Mucosa of gallbladder (tissue), 1 donor: ENCODE measurements around the gene CSE1L. TPM values are rescaled to one million over a fixed set of nuclear protein-coding genes. Genes with fewer than 3 reads are reported as not detected.
"Not testable (repeated sequence)": the region's sequence is repeated elsewhere in the genome, so short reads cannot be mapped to it uniquely, and the experiment has no call there.

Experiments used
- DNase-seq: peaks from one replicate; pipeline ENCODE4 v3.0.0-alpha.2; 2020; ENCODE audit warnings: low spot score
- total RNA-seq: library from RNA; stranded (reverse); gene quantifications from one replicate; pipeline ENCODE4 v1.2.1, GENCODE V29; 2021
- donor health status: DM: no; HTN: no; CAD: no.

The CSE1L gene
- total RNA-seq, 1 donor from 2014 or later, result 42.5 TPM

DNA sequence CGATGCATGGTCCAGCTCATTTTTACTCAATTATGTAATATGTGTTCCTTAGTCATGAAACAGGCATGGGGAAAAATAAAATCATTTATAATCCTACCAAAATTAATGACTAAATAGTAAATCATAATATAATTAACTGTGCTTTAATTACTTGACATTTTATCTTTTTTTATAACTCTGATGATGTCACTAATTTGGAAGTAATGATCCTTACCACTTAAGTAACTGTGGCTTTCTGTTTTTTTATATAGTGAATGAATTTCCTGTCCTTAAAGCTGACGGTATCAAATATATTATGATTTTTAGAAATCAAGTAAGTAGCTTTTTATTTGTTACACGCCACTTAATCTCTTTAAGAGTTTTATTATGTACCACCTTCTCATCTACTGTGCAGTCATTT lies 32.2 kb downstream of the CSE1L start:
- no peak for DNase-seq

DNA sequence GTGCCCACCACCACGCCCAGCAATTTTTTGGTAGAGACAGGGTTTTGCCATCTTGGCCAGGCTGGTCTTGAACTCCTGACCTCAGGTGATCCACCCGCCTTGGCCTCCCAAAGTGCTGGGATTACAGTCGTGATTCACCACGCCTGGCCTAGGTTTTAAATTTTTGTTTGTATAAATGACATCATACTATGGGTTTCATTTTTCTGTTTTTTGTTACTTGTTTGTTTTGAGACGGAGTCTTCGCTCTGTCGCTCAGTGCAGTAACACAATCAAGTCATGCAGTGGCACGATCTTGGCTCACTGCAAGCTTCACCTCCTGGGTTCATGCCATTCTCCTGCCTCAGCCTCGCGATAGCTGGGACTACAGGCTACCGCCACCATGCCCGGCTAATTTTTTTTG lies 36.2 kb downstream of the CSE1L start:
- DNase-seq, result not testable (repeated sequence)

DNA sequence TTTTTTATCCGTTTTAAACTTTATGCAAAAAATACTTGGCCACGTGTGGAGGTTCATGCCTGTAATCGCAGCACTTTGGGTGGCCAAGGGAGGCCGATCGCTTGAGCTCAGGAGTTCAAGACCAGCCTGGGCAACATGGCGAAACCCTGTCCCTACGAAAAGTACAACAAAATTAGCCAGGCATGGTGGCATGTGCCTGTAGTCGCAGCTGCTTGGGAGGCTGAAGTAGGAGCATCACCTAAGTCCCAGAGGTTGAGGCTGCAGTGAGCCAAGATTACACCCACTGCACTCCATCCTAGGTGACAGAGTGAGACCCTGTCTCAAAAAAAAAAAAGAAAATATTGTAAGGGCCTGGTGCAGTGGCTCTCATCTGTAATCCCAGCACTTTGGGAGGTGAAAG lies 45.0 kb downstream of the CSE1L start:
- no peak for DNase-seq

DNA sequence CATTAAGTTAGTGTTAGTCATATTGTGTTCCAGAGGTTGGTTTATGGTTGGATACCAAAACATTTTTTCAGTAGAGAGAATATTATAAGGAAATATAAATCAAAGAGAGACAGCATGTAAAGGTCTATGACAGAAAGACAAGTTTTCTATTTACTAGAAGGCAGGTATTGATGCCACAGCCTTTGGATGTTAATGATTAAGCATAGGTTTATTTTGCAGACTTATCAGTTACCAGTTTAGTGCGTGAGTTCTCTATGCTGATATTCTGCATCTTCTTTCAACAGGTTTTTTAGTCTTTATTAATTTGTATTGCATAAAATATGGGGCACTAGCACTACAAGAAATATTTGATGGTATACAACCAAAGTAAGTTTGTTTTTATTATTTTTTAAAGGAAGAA lies 45.6 kb downstream of the CSE1L start:
- no peak for DNase-seq

DNA sequence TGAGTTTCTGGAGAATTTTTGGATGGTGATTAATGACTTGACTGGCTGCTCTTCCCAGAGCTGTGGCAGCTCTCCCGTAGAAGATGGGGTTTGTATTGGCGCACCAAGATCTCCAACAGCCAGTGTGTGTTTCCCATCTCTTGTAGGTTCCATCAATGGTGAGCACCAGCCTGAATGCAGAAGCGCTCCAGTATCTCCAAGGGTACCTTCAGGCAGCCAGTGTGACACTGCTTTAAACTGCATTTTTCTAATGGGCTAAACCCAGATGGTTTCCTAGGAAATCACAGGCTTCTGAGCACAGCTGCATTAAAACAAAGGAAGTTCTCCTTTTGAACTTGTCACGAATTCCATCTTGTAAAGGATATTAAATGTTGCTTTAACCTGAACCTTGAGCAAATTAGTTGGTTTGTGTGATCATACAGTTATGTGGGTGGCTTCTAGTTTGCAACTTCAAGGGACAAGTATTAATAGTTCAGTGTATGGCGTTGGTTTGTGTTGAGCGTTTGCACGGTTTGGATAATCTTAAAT lies 50.2 kb downstream of the CSE1L start:
- no peak for DNase-seq

DNA sequence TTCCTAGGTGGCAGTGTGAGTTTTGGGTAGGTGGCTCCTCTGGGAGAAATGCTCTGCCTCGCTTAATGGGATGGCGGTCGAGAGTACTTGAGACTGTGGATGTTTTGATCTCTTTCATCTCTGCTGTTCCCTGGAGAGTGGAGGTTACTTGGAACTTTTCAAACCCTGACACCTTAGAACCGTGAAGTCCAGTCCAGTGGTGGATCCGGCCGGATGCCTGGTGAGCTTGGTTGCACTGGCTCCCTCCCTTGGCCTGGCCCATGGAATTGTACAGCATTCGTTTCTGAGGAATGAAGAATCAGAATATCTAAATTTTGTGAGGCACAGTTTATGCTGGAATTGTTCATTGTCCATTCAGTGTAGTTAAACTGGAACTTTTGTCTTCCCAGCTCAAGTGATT lies 51.0 kb downstream of the CSE1L start:
- no peak for DNase-seq

DNA sequence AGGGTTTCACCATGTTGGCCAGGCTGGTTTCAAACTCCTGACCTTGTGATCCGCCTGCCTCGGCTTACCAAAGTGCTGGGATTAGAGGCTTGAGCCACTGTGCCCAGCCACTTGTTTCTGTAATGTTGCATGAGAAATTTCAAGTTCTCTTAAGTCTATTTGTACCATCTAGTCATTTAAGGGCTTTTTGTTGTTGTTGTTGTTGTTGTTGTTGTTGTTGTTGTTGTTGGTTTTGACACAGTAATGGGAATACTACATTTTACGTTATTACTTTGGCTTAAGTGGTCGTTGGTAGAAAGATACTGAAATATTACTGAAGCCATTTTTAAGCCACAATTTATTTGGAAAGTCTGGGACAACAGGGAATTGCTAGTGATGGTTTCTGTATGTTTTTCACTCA lies 52.0 kb downstream of the CSE1L start:
- no peak for DNase-seq

DNA sequence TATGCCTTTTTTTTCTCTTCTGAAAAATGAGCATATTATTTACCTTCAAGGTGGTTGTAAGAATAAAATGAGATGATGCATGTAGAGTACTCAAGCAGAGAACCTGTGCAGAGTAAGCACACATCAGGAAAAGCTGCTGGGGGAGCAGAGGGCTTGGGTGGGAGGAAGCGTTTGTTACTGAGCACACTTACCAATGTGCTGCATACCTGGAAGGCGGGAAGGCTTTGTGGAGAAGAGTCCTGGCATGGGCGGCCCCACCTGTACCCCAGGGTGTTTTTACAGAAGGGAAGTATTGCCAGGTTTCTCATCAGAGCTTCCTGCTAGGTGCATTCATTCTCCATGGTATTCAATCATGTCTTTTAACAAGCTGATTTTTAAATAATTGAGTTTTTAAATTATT lies 52.9 kb downstream of the CSE1L start:
- no peak for DNase-seq

DNA sequence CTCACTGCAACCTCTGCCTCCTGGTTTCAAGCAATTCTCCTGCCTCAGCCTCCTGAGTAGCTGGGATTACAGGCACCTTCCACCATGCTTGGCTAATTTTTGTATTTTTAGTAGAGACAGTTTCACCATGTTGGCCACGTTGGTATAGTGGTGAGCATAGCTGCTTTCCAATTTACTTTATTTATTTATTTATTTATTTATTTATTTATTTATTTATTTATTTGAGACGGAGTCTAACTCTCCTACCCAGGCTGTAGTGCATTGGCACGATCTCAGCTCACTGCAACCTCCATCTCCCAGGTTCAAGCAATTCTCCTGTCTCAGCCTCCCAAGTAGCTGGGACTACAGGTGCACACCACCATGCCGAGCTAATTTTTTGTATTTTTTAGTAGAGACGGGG lies 54.2 kb downstream of the CSE1L start:
- DNase-seq, result not testable (repeated sequence)

DNA sequence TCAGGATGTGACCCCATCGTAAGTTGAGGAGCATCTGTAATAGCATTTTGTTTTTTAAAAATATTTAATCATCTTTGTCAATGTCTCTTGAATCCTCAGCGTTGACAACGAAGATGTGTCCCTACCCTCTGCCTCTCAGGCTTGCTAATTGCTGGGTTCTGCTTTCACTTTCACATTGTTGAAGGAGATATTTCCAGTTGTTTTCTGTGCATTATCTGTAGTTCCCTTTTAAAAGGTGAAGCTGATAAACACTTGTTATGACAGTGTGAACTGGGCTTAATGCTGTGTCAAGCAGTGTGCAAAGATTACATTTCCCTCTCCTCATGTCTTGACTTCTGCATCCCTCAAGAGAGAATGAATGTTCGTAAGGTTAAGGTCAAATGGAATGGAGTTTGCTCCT lies 54.9 kb downstream of the CSE1L start:
- DNase-seq, result no peak

DNA sequence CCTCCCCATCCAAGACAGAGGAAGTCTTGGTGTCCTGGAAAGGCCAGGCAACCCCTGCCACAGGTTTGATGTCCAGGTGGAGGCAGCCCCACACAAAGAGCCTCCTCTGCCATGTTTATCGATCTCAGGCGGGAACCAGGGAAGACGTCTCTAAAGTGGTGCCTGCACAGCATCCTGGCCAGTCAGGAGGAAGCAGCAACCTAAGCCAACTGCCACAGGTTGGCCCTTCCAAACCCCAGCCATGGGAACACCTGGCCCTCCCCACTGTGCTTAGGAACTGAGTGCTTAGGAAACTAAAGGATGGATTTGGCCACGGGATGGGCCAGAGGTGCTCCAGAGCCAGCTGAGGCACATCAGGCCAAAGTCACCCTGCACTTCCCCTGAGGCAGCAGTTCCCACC lies 56.9 kb downstream of the CSE1L start:
- DNase-seq, result no peak

DNA sequence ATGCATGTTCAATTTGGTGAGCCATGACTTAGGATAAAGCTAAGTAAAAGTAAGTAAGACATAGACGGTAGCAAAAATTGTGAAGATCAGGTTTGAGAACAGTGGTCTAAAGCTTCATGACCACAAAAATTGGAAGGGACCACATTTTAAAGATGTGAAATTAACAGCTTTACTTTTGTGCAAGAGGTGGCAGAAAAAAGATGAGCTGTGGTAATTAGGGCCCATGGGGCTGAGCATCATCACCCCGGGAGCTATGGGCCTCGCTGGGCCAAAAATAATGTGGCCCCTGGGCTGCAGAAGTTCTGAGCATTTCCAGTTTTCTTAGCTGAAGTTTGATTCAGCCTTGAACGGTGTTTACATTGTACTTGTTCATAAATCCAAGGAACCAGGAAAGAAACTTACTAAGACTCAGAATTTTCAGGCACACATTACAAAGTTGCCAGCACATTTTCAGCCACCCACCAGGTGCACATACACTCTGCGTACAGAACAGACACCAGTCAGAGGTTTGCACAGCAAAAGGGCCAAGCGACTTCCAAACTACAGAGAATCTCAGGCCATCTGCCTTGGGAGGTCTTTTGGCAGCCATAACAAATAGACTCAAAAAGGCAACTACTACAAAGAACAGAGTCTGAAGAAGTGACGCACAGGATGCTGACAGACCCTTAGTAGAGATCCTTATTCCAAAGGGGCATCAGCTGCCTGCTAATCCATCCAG lies 57.7 kb downstream of the CSE1L start:
- DNase-seq, result no peak

DNA sequence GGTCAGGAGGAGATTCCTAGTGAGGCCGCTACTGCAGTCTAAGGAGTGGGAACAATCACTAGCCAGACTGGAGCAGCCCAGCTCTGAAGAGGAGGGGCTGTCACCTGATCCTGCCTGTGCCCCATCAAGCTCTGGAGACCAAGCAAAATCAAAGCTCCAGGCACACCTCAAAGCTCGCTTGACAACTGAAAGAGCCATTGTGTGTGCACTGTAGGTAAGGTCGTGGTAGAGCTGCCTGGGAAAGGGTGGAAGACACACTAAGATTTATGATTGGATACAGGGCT lies 58.2 kb downstream of the CSE1L start:
- DNase-seq, result no peak

DNA sequence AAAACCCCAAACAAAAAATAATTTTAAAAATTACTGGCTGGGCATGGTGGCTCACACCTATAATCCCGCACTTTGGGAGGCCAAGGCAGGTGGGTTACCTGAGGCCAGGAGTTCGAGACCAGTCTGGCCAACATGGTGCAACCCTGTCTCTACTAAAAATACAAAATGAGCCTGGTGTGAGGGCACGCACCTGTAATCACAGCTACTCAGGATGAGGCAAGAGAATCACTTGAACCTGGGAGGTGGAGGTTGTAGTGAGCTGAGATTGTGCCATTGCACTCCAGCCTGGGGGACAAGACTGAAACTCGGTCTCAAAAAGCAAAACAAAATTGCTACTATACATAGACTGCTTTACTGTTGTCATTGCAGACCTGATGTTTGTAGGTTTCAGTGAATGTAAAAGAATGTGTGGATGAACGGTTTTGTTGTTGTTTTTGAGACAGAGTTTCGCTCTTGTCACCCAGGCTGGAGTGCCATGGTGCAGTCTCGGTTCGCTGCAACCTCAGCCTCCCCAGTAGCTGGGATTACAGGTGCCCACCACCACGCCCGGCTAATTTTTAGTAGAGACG lies 59.0 kb downstream of the CSE1L start:
- DNase-seq, result not testable (repeated sequence)

DNA sequence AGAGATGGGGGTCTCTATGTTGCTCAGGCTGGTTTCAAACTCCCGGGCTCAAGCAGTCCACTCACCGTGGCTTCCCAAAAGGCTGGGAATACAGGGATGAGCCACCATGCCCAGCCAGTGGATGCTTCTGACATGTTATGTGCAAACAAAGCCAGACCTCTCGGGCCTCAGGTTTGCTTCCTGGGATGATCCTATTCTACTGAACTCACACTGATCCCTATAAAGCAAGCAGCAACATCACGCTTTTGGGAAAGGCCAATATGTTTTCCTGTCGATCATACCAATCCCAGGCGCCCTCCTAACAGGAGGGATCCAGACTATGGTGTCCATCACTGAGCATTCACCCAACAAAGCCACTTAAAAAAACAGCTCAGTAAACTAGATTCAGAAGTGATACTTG lies 60.2 kb downstream of the CSE1L start:
- DNase-seq, result no peak

DNA sequence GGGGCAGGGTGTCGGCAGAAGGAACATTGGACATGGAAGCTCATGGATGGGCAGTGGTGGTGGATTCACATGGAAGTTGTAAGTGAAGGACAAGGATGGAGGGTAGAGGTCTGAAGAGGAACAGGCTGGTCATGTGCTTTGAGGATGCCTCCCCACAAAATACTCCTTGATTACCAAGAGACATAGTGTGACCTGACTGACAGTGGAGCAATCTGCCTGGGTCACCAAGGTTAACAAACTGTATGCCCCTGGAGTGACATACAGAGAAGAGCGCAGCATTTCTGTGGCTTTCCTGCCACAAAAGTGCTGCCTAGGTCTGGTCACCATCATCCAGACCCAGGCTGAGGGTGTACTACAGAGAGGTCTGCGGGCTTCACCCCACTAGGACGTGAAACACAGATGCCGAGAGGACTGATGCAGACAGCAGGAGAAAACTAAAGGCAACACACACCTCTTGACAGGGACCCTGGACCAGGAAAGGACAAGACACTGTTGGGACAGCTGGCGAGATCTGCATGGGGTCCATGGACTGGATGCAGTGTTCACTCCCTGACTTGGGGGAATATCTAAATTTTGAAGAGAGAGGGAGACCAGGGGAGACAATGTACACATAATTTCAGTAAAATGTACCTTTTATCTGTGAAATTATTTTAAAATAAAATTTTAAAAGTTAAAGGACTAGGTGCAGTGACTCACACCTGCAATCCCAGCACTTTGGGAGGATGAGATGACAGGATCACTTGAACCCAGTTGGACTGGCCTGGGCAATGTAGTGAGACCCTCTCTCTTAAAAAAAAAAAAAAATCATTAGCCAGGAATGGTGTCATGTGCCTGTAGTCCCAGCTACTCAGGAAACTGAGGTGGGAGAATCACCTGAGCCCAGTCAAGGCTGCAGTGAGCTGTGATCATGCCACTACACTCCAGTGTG lies 64.9 kb downstream of the CSE1L start:
- DNase-seq, result no peak

DNA sequence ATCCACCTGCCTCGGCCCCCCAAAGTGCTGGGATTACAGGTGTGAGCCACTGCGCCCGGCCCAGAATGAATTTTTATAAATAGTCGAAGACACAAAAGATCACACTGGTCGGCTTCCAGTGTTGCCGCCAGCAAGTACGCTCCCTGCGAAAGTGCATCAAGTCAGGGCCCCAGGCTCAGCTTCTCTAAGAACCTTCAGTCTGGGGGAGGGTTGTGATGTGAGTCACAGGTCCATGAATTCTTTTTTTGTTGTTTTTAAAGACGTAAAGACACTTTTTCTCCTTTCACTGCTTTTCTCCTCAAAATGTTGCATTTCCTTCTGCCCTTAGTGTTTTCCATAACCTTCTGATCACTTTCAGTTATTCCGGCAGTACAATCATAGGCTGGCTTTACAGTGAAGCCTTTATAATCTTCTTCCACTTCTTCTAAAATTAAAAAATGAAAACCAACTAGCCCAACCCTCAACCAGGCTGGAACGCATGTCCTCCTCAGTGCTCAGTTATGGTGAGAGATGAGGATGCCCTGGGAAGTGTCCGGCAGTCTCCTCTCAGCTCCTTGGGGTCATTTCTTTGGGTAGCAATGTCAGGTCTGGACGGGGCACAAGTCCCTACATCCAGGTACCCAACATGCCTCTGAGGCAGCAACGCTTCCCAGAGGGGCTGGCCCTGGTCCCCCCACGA lies 66.6 kb downstream of the CSE1L start:
- no peak for DNase-seq

DNA sequence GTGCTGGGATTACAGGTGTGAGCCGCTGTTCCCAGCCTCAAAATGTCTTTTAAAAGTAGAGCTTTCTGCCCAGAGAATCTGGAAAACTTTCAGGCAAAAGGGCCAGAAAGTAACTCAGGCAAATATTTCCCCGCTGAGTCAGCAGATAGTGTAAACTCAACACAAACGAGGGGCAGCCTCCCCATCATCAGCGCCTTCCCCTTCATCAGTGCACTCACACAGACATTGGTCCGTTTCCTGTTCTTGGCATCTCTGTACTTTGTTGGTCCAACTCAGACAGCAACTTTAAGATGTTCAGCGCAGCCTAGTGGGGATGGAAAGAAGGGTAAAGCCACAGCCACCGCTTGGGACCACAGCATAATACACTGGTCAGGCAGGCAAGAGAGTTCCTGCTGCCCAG lies 69.5 kb downstream of the CSE1L start:
- no peak for DNase-seq

DNA sequence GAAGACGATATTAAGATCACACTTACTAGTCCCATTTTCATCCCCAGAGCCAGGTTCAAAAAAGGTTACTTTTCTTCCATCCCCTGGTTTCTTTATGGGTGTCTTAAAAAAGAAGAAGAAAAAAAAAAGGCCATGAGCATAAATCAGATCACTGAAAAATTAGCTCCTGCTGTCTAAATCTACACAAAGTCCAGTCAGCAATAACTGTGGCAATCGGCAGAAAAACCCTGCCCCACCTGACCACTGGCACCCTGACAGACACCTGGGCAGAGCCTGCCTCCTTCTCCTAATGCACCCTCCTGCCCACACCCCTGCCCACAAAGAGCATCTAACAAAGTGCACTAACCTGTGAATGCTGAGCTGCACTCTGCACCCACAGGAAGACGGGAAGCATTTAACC lies 72.2 kb downstream of the CSE1L start:
- no peak for DNase-seq

DNA sequence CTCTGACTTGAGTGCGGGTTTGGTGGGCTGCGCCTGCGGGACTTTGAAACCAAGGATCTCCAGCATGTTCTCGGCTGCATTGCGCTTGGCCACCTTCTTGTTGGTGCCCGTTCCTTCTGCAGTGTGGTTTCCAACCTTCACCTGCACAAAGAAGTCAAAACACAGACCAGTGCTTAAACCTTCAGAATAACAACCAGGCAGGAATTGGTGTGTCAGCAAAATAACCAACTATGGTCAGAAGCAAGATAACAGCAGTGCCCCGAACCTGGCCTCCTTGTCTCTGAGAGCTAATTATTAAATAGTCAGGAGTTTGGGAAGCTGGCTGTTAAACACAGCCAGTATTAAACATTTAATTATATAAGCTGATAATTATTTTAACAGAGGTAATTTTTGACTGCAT lies 73.9 kb downstream of the CSE1L start:
- DNase-seq, result no peak

DNA sequence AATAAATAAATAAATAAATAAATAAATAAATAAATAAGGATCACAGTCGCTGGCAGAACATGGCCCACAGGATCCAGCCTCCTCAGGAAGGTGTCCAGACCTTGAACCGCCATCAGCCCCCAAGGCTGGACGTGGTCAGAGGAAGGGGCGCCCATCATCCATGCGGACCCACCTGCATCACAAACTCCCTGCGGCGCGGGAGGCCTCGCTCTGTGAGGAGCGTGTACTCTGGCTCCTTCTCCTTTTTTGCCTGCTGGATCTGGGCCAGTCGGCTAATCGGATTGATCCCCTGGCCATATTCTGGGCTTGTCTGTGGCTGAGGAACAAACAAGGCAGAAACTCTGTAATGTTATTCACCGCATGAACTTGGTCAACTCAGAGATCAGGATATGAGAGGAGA lies 76.8 kb downstream of the CSE1L start:
- DNase-seq, result no peak

DNA sequence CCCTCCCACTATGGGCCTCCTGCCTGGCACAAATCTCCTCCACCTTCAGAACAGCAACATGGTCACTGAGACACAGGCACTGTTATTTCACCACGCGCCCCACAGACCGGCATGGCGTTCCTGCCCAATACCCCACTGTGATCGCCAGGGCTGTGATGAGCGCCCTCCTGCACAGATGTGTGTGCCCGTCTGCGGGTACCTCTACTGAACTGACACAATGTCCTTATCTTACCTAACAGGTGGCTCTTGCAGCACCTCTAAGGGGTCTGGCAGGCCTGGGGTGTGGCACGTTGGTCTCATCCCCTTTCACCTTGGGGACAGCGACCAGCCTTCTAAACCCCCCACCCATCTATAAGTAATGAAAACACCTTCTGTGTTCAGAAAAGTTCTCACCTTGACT lies 77.9 kb downstream of the CSE1L start:
- DNase-seq, result no peak
